ENCODE data around the gene GHDC. TPM values are rescaled to one million over a fixed set of nuclear protein-coding genes. Genes with fewer than 3 reads are reported as not detected.
A peak's percentile ranks its signal among the peaks of the same experiment; 100 is the strongest.
"Not testable (repeated sequence)": the region's sequence is repeated elsewhere in the genome, so short reads cannot be mapped to it uniquely, and the experiment has no call there.

The GHDC gene, protein sequence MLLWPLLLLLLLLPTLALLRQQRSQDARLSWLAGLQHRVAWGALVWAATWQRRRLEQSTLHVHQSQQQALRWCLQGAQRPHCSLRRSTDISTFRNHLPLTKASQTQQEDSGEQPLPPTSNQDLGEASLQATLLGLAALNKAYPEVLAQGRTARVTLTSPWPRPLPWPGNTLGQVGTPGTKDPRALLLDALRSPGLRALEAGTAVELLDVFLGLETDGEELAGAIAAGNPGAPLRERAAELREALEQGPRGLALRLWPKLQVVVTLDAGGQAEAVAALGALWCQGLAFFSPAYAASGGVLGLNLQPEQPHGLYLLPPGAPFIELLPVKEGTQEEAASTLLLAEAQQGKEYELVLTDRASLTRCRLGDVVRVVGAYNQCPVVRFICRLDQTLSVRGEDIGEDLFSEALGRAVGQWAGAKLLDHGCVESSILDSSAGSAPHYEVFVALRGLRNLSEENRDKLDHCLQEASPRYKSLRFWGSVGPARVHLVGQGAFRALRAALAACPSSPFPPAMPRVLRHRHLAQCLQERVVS
- 10 to 100 TPM; 10.4 to 11.7 TPM for total RNA-seq
- long read RNA-seq, partial matches to known transcripts: 6 of 7 reads
- long read RNA-seq, other reads (novel, unspliced or antisense): 1 of 7 reads

DNA sequence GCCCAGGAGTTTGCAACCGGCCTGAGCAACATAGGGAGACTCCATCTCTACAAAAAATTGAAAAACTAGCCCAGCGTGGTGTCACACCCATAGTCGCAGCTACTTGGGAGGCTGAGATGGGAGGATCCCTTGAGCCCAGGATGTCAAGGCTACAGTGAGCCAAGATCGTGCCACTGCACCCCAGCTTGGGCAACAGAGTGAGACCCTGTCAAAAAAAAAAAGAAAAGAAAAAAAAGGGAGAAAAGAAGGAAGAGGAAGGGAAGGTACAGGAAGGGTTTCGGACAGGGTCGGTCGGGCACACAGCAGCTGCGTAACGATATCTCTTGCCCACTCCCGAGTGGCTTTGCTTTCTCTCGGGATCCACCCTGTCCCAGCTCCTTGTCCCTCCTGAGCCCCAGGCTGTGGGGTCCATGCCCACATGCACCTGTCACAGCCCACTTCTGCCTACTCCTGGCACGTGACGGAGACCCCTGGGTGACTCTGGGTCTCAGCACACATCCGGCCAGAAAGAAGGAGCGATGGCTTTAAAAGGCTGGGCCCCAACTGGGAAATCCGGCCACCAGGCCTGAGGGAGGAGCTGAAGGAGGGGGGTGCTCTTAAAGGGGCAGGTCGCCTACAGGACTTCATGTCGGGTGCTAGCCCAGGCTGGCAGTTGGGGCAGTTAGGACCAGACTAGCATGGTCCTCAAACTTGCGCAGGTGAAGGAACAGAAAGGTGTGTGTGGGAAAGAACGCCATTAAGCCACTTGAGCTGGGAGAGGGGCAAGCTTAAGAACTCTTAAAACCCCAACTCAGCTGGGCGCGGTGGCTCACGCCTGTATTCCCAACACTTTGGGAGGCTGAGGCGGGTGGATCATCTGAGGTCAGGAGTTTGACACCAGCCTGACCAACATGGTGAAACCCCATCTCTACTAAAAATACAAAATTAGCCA, at the start of gene GHDC:
GHDC (minus strand) TSS at position 526 of the 931 bp plus-strand sequence. CDS start 913 bp downstream, outside the sequence.
- ATAC-seq (peak; percentile 95 to 97), DNase-seq (peak; percentile 87)
- intact Hi-C loops (cut with DNase I): no loop called here

GRCh38 chr17:42243493-42243982, 49.2 kb upstream of the GHDC start:
- intact Hi-C loops (cut with DNase I): no loop called here
- no peak for ATAC-seq
- DNase-seq: no peak

GRCh38 chr17:42241871-42242270, 47.6 kb upstream of the GHDC start:
- intact Hi-C loops (cut with DNase I): no loop called here
- no peak for DNase-seq
- no peak for ATAC-seq

DNA sequence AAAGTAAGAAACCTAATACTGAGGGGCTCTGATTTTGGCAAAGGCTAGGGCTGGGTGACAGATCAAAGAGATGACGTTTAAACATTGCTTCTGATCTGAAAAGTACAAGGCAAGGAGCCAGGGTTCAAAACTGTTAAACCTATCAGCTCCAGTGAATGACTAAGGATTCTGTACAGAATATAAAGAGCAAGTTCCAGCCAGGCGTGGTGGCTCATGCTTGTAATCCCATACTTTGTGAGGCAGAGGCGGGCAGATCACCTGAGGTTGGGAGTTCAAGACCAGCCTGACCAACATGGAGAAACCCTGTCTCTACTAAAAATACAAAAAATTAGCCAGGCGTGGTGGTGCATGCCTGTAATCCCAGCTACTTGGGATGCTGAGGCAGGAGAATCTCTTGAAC, 46.6 kb upstream of the GHDC start:
- intact Hi-C loops (cut with DNase I): not testable (repeated sequence)

DNA sequence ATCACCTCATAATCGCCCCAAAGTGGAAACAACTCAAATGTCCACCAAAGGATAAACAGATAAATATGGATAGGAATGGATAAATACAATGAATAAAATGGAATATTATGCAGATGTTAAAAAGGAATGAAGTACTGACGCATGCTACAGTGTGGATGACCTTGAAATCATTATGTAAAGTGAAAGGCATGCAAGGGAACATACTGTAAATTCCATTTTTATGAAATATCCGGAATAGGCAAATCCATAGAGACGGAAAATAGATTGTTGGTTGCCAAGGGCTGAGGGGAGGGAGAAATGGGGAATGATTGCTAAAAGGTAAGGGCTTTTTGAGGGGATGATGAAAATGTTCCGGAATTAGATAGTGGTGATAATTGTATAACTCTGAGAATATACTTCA, 45.9 kb upstream of the GHDC start:
- intact Hi-C loops (cut with DNase I): no loop called here
- DNase-seq (no peak), ATAC-seq (no peak)

More for the DNA sequence above, 46.6 kb upstream of the GHDC start:
- not testable (repeated sequence) for DNase-seq, ATAC-seq

DNA sequence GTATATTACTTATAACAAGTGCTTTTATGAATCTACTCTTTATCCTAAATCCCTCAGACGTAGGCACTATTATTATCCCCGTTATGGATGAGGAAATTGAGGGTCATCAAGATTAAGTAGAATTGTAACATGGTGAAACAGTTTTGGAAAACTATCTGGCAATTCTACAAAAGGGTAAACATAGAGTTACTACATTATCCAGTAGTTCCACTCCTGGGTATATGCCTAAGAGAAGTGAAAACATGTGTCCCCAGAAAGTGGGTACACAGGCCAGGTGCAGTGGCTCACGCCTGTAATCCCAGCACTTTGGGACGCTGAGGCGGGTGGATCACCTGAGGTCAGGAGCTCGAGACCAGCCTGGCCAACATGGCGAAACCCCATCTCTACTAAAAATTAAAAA, 45.3 kb upstream of the GHDC start:
- DNase-seq; intact Hi-C loops (cut with DNase I): not testable (repeated sequence)
- ATAC-seq: peak in 1 of 2 donors; percentile 15

- DNase-seq: no peak
Measured at GRCh38 chr17:42236760-42237159, 42.5 kb upstream of the GHDC start.

GRCh38 chr17:42233994-42234393, 39.7 kb upstream of the GHDC start:
- peak; percentile 68 to 71 for ATAC-seq

More at GRCh38 chr17:42236760-42237159, 42.5 kb upstream of the GHDC start:
- intact Hi-C loops (cut with DNase I): no loop called here
- no peak for ATAC-seq

GRCh38 chr17:42233156-42233555, 38.9 kb upstream of the GHDC start:
- intact Hi-C loops (cut with DNase I): no loop called here
- DNase-seq (no peak), ATAC-seq (peak in 1 of 2 donors; percentile 59)

More at GRCh38 chr17:42233994-42234393, 39.7 kb upstream of the GHDC start:
- intact Hi-C loops (cut with DNase I): no loop called here
- no peak for DNase-seq

- no peak for DNase-seq
- intact Hi-C loops (cut with DNase I): no loop called here
- ATAC-seq: no peak
Measured at GRCh38 chr17:42230225-42230624, 35.9 kb upstream of the GHDC start.

DNA sequence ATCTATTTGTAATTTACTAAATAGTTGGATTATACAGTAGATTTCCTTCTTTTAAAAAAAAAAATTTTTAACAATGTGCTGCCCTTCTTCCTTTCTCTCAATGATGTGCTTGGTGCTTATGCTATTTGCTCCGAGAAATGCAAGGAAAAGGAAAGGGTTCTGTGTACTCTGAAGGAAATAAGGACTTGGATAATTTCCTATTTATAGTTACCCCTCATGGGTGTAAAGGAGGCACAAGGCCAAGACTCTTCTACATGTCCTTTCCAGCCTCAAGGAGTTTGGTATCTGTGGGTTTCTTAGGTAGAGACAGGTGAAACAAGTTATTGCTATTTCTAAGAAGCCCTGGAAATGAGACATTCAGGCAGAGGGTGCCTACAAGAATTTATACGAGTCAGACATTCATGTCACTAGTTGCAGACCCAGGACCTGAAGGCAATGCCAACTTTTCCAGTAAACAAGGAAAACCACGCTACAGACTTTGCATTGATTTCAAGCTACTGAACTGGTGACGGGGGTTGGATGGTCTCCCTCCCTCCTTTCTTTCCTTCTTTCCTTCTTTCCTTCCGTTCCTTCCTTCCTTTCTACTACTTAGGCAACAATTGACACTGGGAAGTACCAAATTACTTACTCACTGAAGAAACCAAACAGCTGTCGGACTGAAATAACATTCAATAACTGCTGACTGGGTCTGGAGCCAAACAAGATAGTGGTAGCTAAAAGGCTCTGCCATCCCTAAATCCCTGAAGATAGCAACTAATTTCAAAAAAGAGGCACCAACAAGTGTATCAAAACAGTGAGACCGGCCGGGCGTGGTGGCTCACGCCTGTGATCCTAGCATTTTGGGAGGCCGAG, 33.8 kb upstream of the GHDC start:
- DNase-seq (no peak), ATAC-seq (peak; percentile 47 to 63)
- intact Hi-C loops (cut with DNase I): no loop called here

DNA sequence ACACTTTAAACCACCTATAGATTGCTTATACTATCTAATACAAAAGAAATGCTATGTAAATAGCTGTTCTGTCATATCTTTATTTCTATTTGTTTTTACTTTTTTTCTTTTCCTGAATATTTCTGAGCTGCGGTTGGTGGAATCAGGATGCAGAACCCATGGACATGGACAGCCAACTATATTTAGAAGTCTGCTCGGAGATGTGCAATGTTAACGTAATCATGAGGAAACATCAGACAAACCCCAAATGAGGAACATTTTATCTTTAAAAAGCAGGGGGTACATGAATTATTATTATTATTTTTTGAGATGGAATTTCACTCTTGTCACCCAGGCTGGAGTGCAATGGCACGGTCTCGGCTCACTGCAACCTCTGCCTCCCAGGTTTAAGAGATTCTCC, 31.4 kb upstream of the GHDC start:
- DNase-seq (no peak), ATAC-seq (no peak)
- intact Hi-C loops (cut with DNase I): no loop called here

GRCh38 chr17:42224651-42225050, 30.4 kb upstream of the GHDC start:
- no peak for ATAC-seq
- intact Hi-C loops (cut with DNase I): no loop called here
- DNase-seq: no peak

GRCh38 chr17:42221886-42222745, 27.8 kb upstream of the GHDC start:
- ATAC-seq (peak; percentile 45 to 59), DNase-seq (no peak)
- intact Hi-C loops (cut with DNase I): no loop called here

GRCh38 chr17:42219280-42219679, 25.0 kb upstream of the GHDC start:
- ATAC-seq; DNase-seq; intact Hi-C loops (cut with DNase I): not testable (repeated sequence)

- intact Hi-C loops (cut with DNase I): no loop called here
- DNase-seq: no peak
- no peak for ATAC-seq
Measured at GRCh38 chr17:42214156-42214555, 19.9 kb upstream of the GHDC start.

DNA sequence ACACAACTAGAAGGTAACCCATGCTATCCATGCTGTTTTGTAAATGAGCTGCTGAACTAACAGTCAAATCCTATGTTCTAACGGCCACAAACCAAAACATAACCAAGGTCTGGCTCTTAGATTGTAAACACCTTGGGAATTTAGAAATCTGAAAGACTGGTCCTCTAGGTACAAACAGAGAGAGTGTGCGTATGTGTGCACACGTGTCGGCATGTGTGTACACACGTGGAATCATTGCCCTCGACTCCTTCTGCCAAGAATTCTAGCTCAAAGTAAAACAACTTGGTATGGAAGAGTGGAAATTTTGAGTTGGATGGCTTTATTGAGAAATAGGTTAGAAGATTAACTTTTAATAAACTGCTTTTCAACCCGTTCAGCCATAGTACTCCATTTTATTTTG, 18.1 kb upstream of the GHDC start:
- no peak for ATAC-seq
- DNase-seq: no peak
- intact Hi-C loops (cut with DNase I): no loop called here
